Neuronal stem cell (in vitro differentiated cells): Measurements from ENCODE around the gene MMP15.

Experiments
- DNase-seq: peaks from one replicate; pipeline ENCODE4 v3.0.0-alpha.2; 2013; ENCODE audit warnings: low spot score
- H2AFZ ChIP-seq: one replicate; pipeline ENCODE4 v1.6.1; 2013; ENCODE audit warnings: mild to moderate bottlenecking, low read length, inconsistent platforms
- H2AK5ac ChIP-seq: 2 replicates; pipeline ENCODE4 v1.6.1; 2013; ENCODE audit warnings: low read depth, mild to moderate bottlenecking, inconsistent platforms, low read length, moderate library complexity, mixed read lengths
- H2BK120ac ChIP-seq: 2 replicates; pipeline ENCODE4 v1.6.1; 2013; ENCODE audit warnings: low read depth, mild to moderate bottlenecking, inconsistent platforms, low read length, moderate library complexity, mixed read lengths
- H2BK12ac ChIP-seq: one replicate; pipeline ENCODE4 v1.6.1; 2013; ENCODE audit warnings: low read length, inconsistent platforms
- H2BK15ac ChIP-seq: 2 replicates; pipeline ENCODE4 v1.6.1; 2013; ENCODE audit warnings: mild to moderate bottlenecking, low read length, inconsistent platforms, mixed read lengths
- H2BK5ac ChIP-seq: one replicate; pipeline ENCODE4 v1.6.1; 2013; ENCODE audit warnings: inconsistent platforms, mild to moderate bottlenecking, low read length, moderate library complexity
- H3K14ac ChIP-seq: one replicate; pipeline ENCODE4 v1.6.1; 2013; ENCODE audit warnings: low read length, inconsistent platforms
- H3K18ac ChIP-seq: 2 replicates; pipeline ENCODE4 v1.6.1; 2013; ENCODE audit warnings: low read length, inconsistent platforms
- H3K23ac ChIP-seq: 2 replicates; pipeline ENCODE4 v1.6.1; 2013; ENCODE audit warnings: low read depth, mild to moderate bottlenecking, mixed read lengths, low read length, inconsistent platforms; ENCODE audit not compliant: poor library complexity
- H3K27ac ChIP-seq: replicated peaks from 3 replicates; pipeline ENCODE4 v1.5.1; 2013; ENCODE audit warnings: low read length, inconsistent platforms
- H3K27me3 ChIP-seq, 3 experiments: 2 replicates each; pipeline ENCODE4 v1.6.1; 2013; ENCODE audit warnings: low read length in 3 of 3, mild to moderate bottlenecking in 2 of 3, inconsistent platforms in 1 of 3, low read depth in 1 of 3, mixed read lengths in 1 of 3, moderate library complexity in 1 of 3; ENCODE audit not compliant: control insufficient read depth in 3 of 3, insufficient read depth in 3 of 3
- H3K36me3 ChIP-seq, 2 donors: replicated peaks in 1 of 2; 2 replicates each; pipeline ENCODE4 v1.6.1; 2013; ENCODE audit warnings: low read length in 2 of 2; ENCODE audit not compliant: control insufficient read depth in 2 of 2, insufficient read depth in 2 of 2
- H3K4ac ChIP-seq: 2 replicates; pipeline ENCODE4 v1.6.1; 2013; ENCODE audit warnings: inconsistent platforms, mild to moderate bottlenecking, low read length, moderate library complexity
- H3K4me1 ChIP-seq, 2 donors: 1 replicate in 1 of 2; 2 replicates in 1 of 2; pipeline ENCODE4 v1.6.1; 2013; ENCODE audit warnings: low read length in 2 of 2, low read depth in 1 of 2; ENCODE audit not compliant: control insufficient read depth in 2 of 2, insufficient read depth in 1 of 2
- H3K4me2 ChIP-seq: one replicate; pipeline ENCODE4 v1.6.1; 2013; ENCODE audit warnings: mild to moderate bottlenecking, low read length, inconsistent platforms; ENCODE audit not compliant: insufficient read depth, poor library complexity, severe bottlenecking
- H3K4me3 ChIP-seq, 2 donors: 2 replicates each; pipeline ENCODE4 v1.5.1; 2013; ENCODE audit warnings: low read length in 2 of 2, mild to moderate bottlenecking in 2 of 2, inconsistent platforms in 1 of 2, moderate library complexity in 1 of 2
- H3K79me1 ChIP-seq: one replicate; pipeline ENCODE4 v1.6.1; 2013; ENCODE audit warnings: low read depth, mild to moderate bottlenecking, inconsistent platforms, low read length, moderate library complexity
- H3K9ac ChIP-seq: one replicate; pipeline ENCODE4 v1.6.1; 2013; ENCODE audit warnings: mild to moderate bottlenecking, low read depth, low read length, inconsistent platforms; ENCODE audit not compliant: poor library complexity
- H3K9me3 ChIP-seq, 2 donors: replicated peaks in 1 of 2; 2 replicates each; pipeline versions ENCODE3 to v1.6.1; 2013; ENCODE audit warnings: low read length in 2 of 2, mild to moderate bottlenecking in 2 of 2, inconsistent platforms in 1 of 2, low read depth in 1 of 2, mixed read lengths in 1 of 2, moderate library complexity in 1 of 2; ENCODE audit not compliant: control insufficient read depth in 2 of 2, insufficient read depth in 1 of 2
- H4K8ac ChIP-seq: one replicate; pipeline ENCODE4 v1.6.1; 2013; ENCODE audit warnings: low read depth, mild to moderate bottlenecking, inconsistent platforms, low read length, moderate library complexity
- H4K91ac ChIP-seq: one replicate; pipeline ENCODE4 v1.6.1; 2013; ENCODE audit warnings: low read length, low read depth, mild to moderate bottlenecking, inconsistent platforms; ENCODE audit not compliant: poor library complexity
- WGBS, 2 donors: extraction: QIAGEN DNeasy Blood & Tissue Kit; methylation state at CpG; one replicate each; pipeline ENCODE4 v1.1.7; 2013; ENCODE audit warnings: missing lambda C conversion rate in 2 of 2, mixed read lengths in 1 of 2; ENCODE audit not compliant: insufficient read length in 2 of 2, insufficient replicate concordance in 1 of 2; ENCODE audit errors: extremely low coverage in 2 of 2; 5-methylcytosine and 5-hydroxymethylcytosine counted together

MMP15 gene

DNA sequence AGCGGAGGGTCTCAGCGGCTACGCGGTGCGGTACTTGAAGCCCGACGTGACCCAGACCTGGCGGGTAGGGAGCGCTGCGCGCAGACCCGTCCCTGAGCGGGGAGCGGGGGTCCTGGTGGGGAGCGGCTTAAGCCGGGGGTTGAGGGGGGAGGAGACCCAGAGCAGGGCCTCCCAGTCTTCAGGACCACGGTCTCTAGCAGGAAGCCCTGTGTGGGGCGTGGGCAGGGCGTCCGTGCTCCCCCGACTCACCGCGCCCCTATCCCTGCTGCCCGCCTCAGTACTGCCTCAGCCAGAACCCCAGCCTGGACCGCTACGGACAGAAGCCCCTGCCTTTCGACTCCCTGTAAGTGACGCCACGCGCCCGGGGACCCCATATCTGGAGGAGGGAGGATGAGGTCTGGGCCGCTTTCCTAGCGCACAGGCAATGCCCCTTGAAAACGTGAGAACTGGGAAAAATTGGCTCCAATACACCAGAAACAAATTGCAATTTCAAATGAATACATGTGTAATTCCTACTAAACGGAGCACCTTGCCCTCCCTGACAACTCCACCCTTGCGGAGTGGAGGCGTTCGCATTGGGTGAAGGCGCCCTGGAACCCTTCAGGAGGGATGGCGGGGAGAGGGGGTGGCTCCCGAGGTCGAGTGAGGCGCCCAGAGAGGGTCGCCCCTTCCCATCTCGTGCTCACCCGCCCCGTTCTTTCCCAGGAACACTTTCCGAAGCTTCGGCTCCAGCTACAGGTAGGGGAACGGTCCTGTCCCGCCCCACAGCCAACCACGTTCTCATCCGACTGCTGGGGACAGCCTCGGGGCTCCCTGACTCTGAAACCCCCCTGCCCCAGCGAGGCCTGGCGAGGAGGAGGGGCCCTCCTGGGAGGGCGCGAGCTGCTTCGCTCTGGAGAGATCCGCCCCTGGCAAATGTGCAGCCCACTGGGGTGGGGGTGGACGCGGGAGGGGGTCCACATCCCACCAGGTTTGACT lies 40.1 kb upstream of the MMP15 start:
- Histone ChIP-seq H3K4me2 (peak overlapping the region; percentile 79), H3K36me3 (no peaks in the 10 kb centered on the region), H3K9ac (peak overlapping the region; percentile 86), H3K9me3 (no peaks in the 10 kb centered on the region), H2AFZ (peak overlapping the region; percentile 92), H3K4me1 (peaks cover 3 to 5% of the 10 kb centered on the region in 2 donors), H3K27me3 (peaks cover 9 to 60% (median 30%) of the 10 kb centered on the region in 3 experiments), H2BK5ac (no peak overlapping the region), H2AK5ac (peak overlapping the region; percentile 66), H4K91ac (no peak overlapping the region), H3K4me3 (peak overlapping the region; percentile 45 to 72), H3K14ac (no peak overlapping the region), H2BK12ac (no peak overlapping the region), H3K18ac (peak overlapping the region; percentile 87), H4K8ac (no peak overlapping the region), H3K23ac (peak overlapping the region; percentile 73), H3K4ac (no peak overlapping the region), H2BK120ac (no peak overlapping the region), H3K79me1 (no peaks in the 10 kb centered on the region), H3K27ac (no peak overlapping the region), H2BK15ac (peak overlapping the region; percentile 86)
- no peak for DNase-seq
- no CpG with 5 or more reads among the region's 62 CpGs for WGBS, 2 donors

GRCh38 chr16:57986196-57986595 lies 39.4 kb upstream of the MMP15 start:
- no peak overlapping the region for H3K18ac ChIP-seq
- H3K23ac ChIP-seq: no peak overlapping the region
- H3K14ac ChIP-seq: no peak overlapping the region
- peaks cover 9 to 60% (median 30%) of the 10 kb centered on the region in 3 experiments for H3K27me3 ChIP-seq
- H2BK120ac ChIP-seq: no peak overlapping the region
- H3K36me3 ChIP-seq: no peaks in the 10 kb centered on the region
- H2BK12ac ChIP-seq: no peak overlapping the region
- H3K4me2 ChIP-seq: no peak overlapping the region
- no CpG with 5 or more reads among the region's 9 CpGs for WGBS, 2 donors
- no peak overlapping the region for H3K4me3 ChIP-seq
- H3K4ac ChIP-seq: no peak overlapping the region
- no peak overlapping the region for H3K27ac ChIP-seq
- no peak overlapping the region for H2BK15ac ChIP-seq
- peaks cover 3 to 5% of the 10 kb centered on the region in 2 donors for H3K4me1 ChIP-seq
- H2AFZ ChIP-seq: no peak overlapping the region
- peak overlapping the region; percentile 66 for H2AK5ac ChIP-seq
- no peak for DNase-seq
- H4K8ac ChIP-seq: no peak overlapping the region
- H4K91ac ChIP-seq: no peak overlapping the region
- no peak overlapping the region for H3K9ac ChIP-seq
- no peak overlapping the region for H2BK5ac ChIP-seq
- H3K79me1 ChIP-seq: no peaks in the 10 kb centered on the region
- H3K9me3 ChIP-seq: no peaks in the 10 kb centered on the region

GRCh38 chr16:57987441-57988177 lies 37.9 kb upstream of the MMP15 start:
- no peak overlapping the region for H3K4me3 ChIP-seq
- no peak overlapping the region for H4K8ac ChIP-seq
- no peak overlapping the region for H2AK5ac ChIP-seq
- H3K14ac ChIP-seq: no peak overlapping the region
- H3K18ac ChIP-seq: no peak overlapping the region
- H3K4ac ChIP-seq: no peak overlapping the region
- no peak overlapping the region for H4K91ac ChIP-seq
- H2AFZ ChIP-seq: no peak overlapping the region
- H3K27me3 ChIP-seq: peaks cover 9 to 54% (median 30%) of the 10 kb centered on the region in 3 experiments
- no peaks in the 10 kb centered on the region for H3K36me3 ChIP-seq
- no peak overlapping the region for H2BK12ac ChIP-seq
- H2BK5ac ChIP-seq: no peak overlapping the region
- no peak overlapping the region for H3K4me2 ChIP-seq
- WGBS, 2 donors: no CpG with 5 or more reads among the region's 8 CpGs
- no peak for DNase-seq
- H3K23ac ChIP-seq: no peak overlapping the region
- no peak overlapping the region for H2BK15ac ChIP-seq
- H3K9ac ChIP-seq: no peak overlapping the region
- H3K79me1 ChIP-seq: no peaks in the 10 kb centered on the region
- H2BK120ac ChIP-seq: no peak overlapping the region
- no peak overlapping the region for H3K27ac ChIP-seq
- H3K4me1 ChIP-seq: peaks cover 3 to 5% of the 10 kb centered on the region in 2 donors
- H3K9me3 ChIP-seq: no peaks in the 10 kb centered on the region

DNA sequence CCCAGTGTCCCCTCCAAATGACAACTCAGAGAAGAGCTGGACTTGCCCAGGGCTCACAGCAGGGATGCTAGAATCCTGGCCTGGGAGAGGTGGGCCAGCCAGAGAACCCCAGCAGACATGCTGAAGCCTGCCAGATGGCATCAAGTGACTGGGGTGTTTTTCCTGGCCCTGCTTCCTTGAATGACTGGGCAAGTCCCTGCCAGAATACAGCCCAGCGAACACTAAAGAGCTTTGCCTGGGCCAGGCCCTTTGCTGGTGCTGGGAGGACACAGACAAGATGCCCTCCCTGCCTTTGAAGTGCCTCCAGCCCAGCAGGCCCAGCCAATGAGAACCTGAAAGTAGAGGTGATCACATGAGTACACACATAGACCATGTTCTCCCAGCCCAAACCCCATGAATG lies 36.6 kb upstream of the MMP15 start:
- Histone ChIP-seq H3K9ac (no peak overlapping the region), H2AFZ (no peak overlapping the region), H4K91ac (no peak overlapping the region), H3K9me3 (no peaks in the 10 kb centered on the region), H3K79me1 (no peaks in the 10 kb centered on the region), H3K4me1 (peaks cover 3 to 5% of the 10 kb centered on the region in 2 donors), H3K23ac (no peak overlapping the region), H2BK5ac (no peak overlapping the region), H2AK5ac (no peak overlapping the region), H4K8ac (no peak overlapping the region), H2BK15ac (peak overlapping the region; percentile 23), H2BK12ac (no peak overlapping the region), H3K4ac (no peak overlapping the region), H3K27me3 (peaks cover 9 to 48% (median 28%) of the 10 kb centered on the region in 3 experiments), H3K18ac (peak overlapping the region; percentile 27), H3K4me2 (no peak overlapping the region), H3K4me3 (no peak overlapping the region), H3K14ac (no peak overlapping the region), H3K36me3 (peaks cover 2 to 4% of the 10 kb centered on the region in 2 donors), H3K27ac (no peak overlapping the region), H2BK120ac (no peak overlapping the region)
- WGBS, 2 donors: no CpG with 5 or more reads among the region's 1 CpG
- no peak for DNase-seq
